NCI-H1092 (cell line): ENCODE data around the gene DZIP3.

Experiments used
- DNase-seq: peaks from one replicate; lab custom pipeline; 2025; lab: John Stamatoyannopoulos, UW

Gene DZIP3, protein sequence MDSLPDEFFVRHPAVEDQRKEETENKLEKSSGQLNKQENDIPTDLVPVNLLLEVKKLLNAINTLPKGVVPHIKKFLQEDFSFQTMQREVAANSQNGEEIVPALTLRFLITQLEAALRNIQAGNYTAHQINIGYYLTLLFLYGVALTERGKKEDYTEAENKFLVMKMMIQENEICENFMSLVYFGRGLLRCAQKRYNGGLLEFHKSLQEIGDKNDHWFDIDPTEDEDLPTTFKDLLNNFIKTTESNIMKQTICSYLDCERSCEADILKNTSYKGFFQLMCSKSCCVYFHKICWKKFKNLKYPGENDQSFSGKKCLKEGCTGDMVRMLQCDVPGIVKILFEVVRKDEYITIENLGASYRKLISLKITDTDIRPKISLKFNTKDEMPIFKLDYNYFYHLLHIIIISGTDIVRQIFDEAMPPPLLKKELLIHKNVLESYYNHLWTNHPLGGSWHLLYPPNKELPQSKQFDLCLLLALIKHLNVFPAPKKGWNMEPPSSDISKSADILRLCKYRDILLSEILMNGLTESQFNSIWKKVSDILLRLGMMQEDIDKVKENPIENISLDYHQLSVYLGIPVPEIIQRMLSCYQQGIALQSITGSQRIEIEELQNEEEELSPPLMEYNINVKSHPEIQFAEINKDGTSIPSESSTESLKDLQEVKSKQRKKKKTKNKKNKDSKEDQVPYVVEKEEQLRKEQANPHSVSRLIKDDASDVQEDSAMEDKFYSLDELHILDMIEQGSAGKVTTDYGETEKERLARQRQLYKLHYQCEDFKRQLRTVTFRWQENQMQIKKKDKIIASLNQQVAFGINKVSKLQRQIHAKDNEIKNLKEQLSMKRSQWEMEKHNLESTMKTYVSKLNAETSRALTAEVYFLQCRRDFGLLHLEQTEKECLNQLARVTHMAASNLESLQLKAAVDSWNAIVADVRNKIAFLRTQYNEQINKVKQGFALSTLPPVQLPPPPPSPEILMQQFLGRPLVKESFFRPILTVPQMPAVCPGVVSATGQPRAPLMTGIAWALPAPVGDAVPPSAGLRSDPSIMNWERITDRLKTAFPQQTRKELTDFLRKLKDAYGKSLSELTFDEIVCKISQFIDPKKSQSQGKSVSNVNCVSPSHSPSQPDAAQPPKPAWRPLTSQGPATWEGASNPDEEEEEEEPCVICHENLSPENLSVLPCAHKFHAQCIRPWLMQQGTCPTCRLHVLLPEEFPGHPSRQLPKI

DNA sequence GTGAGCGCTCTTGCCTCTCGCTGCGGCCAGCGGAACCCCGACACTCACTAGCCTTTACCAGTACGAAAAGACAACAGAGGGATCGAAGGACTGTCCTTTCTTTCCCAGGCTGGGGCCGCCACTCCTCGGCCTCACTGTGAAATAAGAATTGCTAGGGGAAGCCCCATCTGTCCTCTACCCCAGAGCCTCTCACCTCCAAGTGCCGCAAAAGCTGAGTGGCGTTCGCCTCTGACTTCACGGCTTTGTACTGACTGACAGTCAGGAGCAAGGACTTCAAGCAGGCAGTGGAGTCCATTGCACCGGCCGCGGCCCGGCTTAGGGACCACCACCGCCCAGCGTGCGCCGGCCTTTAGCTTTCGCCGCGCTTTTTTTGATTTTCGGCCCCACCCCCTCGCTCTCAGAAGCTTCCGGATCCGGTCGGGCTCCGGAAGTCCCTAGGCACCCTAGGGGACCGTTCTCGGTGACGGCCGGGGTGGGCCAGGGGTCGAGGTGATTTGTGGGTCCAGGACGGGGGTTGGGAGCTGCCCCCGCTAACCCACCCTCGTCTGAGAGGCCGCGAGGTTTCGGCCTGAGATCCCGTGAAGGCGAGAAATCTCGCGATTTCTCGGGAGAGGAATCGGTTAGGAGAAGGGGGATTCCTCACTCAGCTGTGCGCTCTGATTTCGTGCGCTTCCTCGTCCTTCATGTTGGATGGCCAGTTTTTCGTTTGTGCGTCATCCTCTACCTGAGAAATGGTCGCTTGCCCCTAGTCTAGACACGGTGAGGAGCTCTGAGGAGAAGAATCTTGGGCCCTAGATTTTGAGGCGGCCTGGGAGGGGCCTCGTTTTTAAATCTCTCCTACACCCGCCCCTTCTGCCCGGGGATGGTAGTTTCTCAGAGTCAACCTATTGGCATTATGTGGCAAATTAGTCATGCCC is at the start of gene DZIP3, which contains the start of gene CIP2A:
Gene DZIP3 (plus strand): TSS at position 642 of the 917 bp plus-strand sequence. CDS start 15,685 bp downstream, outside the sequence.
Gene CIP2A (minus strand): TSS at position 358 of the 917 bp plus-strand sequence. CDS start 63 bp downstream, at position 295.
- peak; percentile 97 for DNase-seq

DNA sequence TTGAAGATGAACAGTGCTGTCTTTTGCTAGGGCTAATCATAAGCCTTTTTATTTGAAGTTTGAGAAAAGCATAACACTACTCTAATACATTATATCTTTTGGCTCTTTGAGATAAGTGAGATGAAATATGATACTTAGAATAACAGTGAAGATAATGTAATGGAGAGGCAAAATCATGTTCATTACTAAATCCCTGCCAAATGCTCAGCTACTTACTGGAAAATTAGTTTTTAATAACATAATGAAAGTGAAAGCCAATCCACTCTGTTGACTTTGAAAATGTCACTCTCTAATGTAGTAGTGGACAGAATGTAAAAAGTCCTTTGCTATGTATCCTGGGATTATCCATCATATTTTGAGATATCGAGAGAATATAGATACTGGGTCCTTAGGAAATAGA is 43.3 kb upstream of the DZIP3 start:
- DNase-seq = no peak

DNA sequence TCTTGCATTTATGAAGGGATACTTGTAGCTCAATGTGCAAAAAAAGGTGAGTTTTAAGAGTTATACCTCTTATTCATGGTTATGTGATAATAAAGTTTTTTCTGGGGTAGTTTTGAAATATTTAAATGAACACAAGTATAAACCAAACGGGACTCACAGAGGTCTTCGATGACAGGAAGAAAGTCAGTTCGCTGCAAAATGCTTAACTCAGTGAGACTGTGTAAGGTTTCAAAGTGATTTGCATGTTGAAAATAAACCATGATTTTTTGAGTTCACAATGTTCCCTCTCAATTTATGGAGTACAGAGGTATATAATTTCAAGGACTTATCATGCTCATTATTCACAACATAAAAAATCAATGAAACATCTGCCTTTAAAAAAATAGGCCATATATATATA is 42.8 kb upstream of the DZIP3 start:
- DNase-seq = no peak

GRCh38 chr3:108548304-108548703 is 41.2 kb upstream of the DZIP3 start:
- no peak for DNase-seq

GRCh38 chr3:108548886-108549285 is 40.6 kb upstream of the DZIP3 start:
- DNase-seq = no peak

DNA sequence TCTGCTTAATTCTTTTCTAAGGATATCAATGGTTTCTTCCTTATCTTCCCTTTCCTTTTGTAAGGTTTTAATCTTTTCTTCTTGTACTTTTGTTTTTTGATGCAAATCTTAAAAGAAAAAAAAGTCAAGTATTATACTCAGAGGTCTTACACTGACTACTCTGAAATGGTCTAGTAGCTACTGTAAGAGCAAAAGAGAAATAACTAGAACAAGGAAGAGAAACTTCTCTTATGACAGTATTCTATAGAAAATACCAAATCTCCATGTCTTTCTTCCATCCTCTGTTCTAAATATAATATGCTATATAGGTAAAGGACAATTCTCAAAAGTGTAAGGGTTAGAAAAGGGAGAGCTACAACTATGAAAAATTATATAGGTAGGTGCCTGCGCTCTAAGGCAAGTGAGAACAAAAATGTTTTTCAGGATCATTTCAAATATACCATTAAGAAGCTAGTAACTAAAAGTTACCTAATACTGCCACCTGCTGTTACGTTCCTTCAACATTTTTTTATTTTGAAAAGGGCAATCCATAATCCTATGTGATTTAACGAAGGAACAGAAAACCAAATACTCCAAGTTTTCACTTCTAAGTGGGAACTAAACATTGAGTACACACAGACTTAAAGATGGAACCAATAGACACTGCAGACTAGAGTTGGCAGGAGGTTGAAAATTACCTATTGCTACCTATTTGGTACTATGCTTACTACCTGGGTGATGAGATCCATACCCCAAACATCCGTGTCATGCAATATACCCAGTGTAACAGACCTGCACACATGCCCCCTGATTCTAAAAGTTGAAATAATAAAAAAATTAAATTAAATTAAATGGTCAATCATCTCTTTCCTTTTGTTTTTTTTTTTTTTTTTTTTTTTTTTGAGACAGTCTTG is 37.0 kb upstream of the DZIP3 start:
- peak; percentile 3 for DNase-seq

- no peak for DNase-seq
Measured at GRCh38 chr3:108554229-108554628, 35.3 kb upstream of the DZIP3 start.

GRCh38 chr3:108554913-108555571 is 34.5 kb upstream of the DZIP3 start:
- no peak for DNase-seq

GRCh38 chr3:108555966-108556581 is 33.4 kb upstream of the DZIP3 start:
- no peak for DNase-seq

DNA sequence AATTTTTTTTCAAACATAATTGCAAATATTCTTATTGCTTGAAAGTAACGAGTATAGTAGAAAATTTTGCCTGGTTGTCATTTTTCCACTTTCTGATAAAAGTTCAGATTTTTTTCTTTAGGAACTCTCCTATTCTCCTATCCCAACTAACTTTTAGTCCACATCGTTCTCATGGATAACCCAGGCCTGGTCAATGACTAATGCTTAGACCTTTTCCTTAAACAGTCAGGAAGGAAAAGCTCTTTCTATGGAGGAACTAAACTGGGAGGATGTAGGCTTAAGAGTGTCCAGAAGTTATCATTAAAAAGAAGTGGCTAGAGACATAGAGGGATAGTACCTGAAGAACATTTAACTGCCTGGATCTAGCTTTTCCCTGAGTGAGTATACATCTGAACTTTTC is 27.0 kb upstream of the DZIP3 start:
- no peak for DNase-seq

- DNase-seq = no peak
Measured at GRCh38 chr3:108564564-108564963, 25.0 kb upstream of the DZIP3 start.

- no peak for DNase-seq
Measured at GRCh38 chr3:108565506-108565905, 24.0 kb upstream of the DZIP3 start.

DNA sequence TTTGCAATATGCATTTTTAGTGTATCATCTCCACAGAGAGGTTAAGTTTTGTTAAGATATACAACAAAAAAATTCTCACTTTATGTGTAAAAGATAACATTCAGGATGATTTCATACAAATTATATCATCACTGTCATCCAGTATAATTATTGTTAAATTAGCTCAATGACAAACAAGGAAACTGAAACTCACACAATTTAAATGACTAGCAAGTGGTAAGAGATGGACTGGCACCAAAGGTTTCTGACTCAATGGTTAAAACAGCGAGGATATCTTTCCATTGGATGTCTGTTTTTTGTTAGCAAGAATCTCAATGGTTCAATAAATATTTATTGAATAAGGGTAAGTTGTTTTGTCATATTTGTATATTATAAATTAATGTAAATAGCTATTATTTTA is 22.9 kb upstream of the DZIP3 start:
- DNase-seq = no peak

- no peak for DNase-seq
Measured at GRCh38 chr3:108569336-108569735, 20.2 kb upstream of the DZIP3 start.

DNA sequence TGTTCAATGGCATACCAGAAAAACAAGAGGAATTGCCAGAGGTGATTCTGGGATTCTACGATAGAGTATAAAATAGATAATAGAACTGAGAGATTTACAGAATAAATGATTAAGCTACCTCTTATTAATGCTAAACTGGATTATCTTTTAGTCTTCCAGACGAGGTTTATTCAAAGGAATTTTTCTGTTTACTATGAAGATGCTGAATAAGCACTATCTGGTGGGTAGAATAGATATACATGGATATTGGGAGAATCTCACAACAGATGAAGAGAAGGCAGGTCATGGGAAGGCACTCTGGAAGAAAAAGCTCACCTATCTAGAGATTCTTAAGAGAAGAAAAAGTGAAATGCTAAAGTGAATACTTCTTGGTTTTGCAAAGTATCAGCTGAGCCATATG is 11.5 kb upstream of the DZIP3 start:
- DNase-seq = no peak

- DNase-seq = no peak
Measured at GRCh38 chr3:108588601-108589000, 921 bp upstream of the DZIP3 start.

DNA sequence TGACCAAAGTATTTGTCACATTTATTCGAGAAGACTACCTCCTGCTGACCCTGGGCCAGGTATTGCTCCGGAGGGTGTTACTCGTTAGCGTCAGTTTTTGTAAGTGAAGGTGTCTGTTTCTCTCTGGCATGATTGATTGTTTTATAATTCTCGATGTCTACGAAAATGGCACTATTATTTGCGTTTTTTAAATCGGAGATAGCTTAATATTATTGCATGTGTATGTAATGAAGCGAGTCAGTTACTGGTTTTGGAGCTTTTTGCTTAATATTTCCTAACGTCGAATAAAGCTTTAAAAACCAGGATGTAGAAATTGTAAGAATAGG is 439 bp downstream of the DZIP3 start:
- DNase-seq = no peak

DNA sequence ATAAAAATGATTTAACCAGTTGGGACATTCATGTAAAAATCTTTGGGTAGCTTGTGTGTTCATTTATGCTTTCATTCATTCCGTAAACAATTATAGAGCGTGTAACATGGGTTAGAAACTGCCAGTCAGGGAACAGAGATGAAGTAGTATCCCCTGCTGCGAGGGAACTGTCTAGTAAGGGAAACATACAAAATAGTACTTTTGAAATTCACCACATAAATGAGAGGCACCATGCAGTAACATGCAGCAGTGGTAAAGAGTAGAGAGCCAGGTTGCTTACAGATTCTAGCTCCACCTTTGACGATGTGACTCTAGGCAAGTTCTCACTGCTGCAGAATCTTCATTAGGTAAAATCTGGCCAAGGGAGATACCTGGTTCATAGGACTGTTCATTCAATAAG is 938 bp downstream of the DZIP3 start:
- no peak for DNase-seq

- no peak for DNase-seq
Measured at GRCh38 chr3:108595321-108595720, 5.8 kb downstream of the DZIP3 start.
